HepG2 (cell line): ENCODE data around the gene HEMK1. TPM values are rescaled to one million over a fixed set of nuclear protein-coding genes. Genes with fewer than 3 reads are reported as not detected.
A peak's percentile ranks its signal among the peaks of the same experiment; 100 is the strongest.

Experiments
- BCL6 ChIP-seq: IDR thresholded peaks from 2 replicates; pipeline ENCODE4 v1.6.1; 2016; ENCODE audit warnings: missing genetic modification reagents, missing compliant biosample characterization
- DMAP1 ChIP-seq: IDR thresholded peaks from 2 replicates; pipeline ENCODE4 v1.6.1; 2016
- GPN1 ChIP-seq: sonication (generic); formaldehyde crosslinking; IDR thresholded peaks from 2 replicates; pipeline ENCODE4 v1.5.1; 2020; ENCODE audit warnings: missing genetic modification reagents, borderline replicate concordance
- HOXA5 ChIP-seq: sonication (generic); formaldehyde crosslinking; IDR thresholded peaks from 2 replicates; pipeline ENCODE4 v1.4.0; 2020; ENCODE audit warnings: missing genetic modification reagents
- IRF9 ChIP-seq: sonication (generic); formaldehyde crosslinking; IDR thresholded peaks from 2 replicates; pipeline ENCODE4 v1.8.0; 2022; ENCODE audit warnings: missing genetic modification reagents, mild to moderate bottlenecking, borderline replicate concordance
- NCOA2 ChIP-seq: sonication (generic); formaldehyde crosslinking; IDR thresholded peaks from 2 replicates; pipeline ENCODE4 v1.8.0; 2022; ENCODE audit warnings: inconsistent platforms
- NFAT5 ChIP-seq: sonication (generic); formaldehyde crosslinking; IDR thresholded peaks from 2 replicates; pipeline ENCODE4 v1.4.0; 2020; ENCODE audit warnings: missing genetic modification reagents
- POLR2AphosphoS2 ChIP-seq: IDR thresholded peaks from 2 replicates; pipeline ENCODE4 v1.6.1; 2011; ENCODE audit warnings: low read depth, low read length, improper control_type of control experiment
- POLR2AphosphoS5 ChIP-seq: IDR thresholded peaks from 2 replicates; pipeline ENCODE4 v1.6.1; 2012; ENCODE audit warnings: low read depth, low read length
- SMARCC2 ChIP-seq: fragments of 450-650 bp; IDR thresholded peaks from 2 replicates; pipeline ENCODE4 v1.6.1; 2017; ENCODE audit warnings: antibody characterized with exemption, mild to moderate bottlenecking
- ZFP36 ChIP-seq: fragments of 150-350 bp; IDR thresholded peaks from 2 replicates; pipeline ENCODE4 v1.6.1; 2018; ENCODE audit warnings: borderline replicate concordance, low read length, low read depth; ENCODE audit not compliant: partially characterized antibody
- ZNF180 ChIP-seq: sonication (generic); formaldehyde crosslinking; IDR thresholded peaks from 2 replicates; pipeline ENCODE4 v1.4.0; 2020; ENCODE audit warnings: low read depth, missing genetic modification reagents, borderline replicate concordance
- ZNF34 ChIP-seq: sonication (generic); formaldehyde crosslinking; IDR thresholded peaks from 2 replicates; pipeline ENCODE4 v1.4.0; 2020; ENCODE audit warnings: mild to moderate bottlenecking, missing genetic modification reagents, borderline replicate concordance
- ZNF367 ChIP-seq: sonication (generic); formaldehyde crosslinking; IDR thresholded peaks from 2 replicates; pipeline ENCODE4 v1.4.0; 2020; ENCODE audit warnings: missing genetic modification reagents, borderline replicate concordance
- polyA plus RNA-seq, 8 experiments: library from polyadenylated mRNA; depleted of rRNA in 3 of 8; stranded (reverse) in 7 of 8; unstranded in 1 of 8; fragments of >200 nt; fragmentation: Illumina TruSeq in 4 of 8; extraction: Trizol in 4 of 8; gene quantifications; 2 replicates each; pipeline versions ENCODE4 v1.2.1 to v1.2.3, GENCODE V29; 2011 to 2016; ENCODE audit warnings: low read depth in 4 of 8, missing spikeins in 1 of 8, mixed read lengths in 1 of 8; ENCODE audit not compliant: insufficient read depth in 1 of 8
- total RNA-seq, 5 experiments: library from RNA; depleted of rRNA; stranded (reverse); fragments of >200 nt; fragmentation: Illumina TruSeq; extraction: Trizol; gene quantifications; 2 replicates each; pipeline ENCODE4 v1.2.3, GENCODE V29; 2016; ENCODE audit warnings: low read depth in 1 of 5
- TF ChIP-seq, protein P1 (sequence below): sonication (generic); formaldehyde crosslinking; IDR thresholded peaks from 2 replicates; pipeline ENCODE4 v1.9.0; 2021; ENCODE audit warnings: missing genetic modification reagents, borderline replicate concordance
- TF ChIP-seq, protein P2 (sequence below): sonication (generic); formaldehyde crosslinking; IDR thresholded peaks from 2 replicates; pipeline ENCODE4 v1.4.0; 2020; ENCODE audit warnings: mild to moderate bottlenecking, low read depth, missing genetic modification reagents

Gene HEMK1
- total and polyA plus RNA-seq, 2 of the 13 experiments (the other 11 are each of a cell fraction or from before 2014, with no cell fraction given): 9.8 to 12.6 TPM

DNA sequence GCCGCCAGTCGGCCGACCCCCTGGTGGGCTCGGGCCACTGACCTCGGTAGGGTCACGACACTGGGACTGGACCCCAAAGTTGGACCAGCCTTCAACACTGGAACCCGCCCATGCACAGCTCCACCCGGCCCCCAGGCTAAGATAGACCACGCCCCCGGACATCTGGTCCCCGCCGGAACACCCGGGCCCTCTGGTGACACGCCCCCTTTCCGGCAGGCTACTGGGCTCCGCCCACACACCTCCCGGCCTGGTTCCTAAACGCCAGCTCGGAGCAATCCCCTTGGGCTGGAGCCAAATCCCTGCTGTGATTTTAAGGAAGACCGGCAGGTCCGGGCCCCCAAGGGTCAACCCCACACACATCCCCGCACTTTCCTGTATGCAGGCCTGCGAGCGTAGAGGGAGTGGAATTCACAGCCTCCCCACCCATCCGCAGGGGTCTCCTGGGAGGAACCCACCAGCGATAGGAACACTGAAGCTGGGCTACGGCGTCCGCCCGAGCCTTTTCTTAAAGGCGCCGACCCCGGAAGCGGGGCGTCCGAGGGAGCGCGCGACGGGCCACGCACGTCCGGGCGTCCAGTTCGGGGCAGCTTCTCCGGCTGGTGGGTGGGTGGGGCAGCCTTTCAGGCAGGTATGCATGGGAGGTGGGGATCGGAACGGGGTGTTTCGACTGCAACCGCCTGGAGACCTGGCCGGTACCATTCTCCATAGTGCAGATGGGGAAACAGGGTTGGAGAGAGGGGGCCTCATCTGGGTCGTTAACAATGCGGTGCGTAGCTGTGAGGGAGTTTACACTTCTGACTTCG lies at the start of gene HEMK1 (continued):
- TF ChIP-seq NFAT5 (CRISPR knock-in tag): no peak
- TF ChIP-seq SMARCC2: no peak
- TF ChIP-seq ZFP36: no peak
- peak; percentile 90 for TF ChIP-seq DMAP1
- peak; percentile 39 for TF ChIP-seq POLR2AphosphoS5
- TF ChIP-seq POLR2AphosphoS2: no peak
- no peak for TF ChIP-seq ZNF180 (CRISPR knock-in tag)
- peak; percentile 37; the same call in 1 of the 2 replicates for TF ChIP-seq NCOA2 (CRISPR knock-in tag)
- no peak for TF ChIP-seq ZNF367 (CRISPR knock-in tag)
- TF ChIP-seq IRF9 (CRISPR knock-in tag): peak; percentile 91; the same call in 1 of the 2 replicates
- TF ChIP-seq, protein P1, sequence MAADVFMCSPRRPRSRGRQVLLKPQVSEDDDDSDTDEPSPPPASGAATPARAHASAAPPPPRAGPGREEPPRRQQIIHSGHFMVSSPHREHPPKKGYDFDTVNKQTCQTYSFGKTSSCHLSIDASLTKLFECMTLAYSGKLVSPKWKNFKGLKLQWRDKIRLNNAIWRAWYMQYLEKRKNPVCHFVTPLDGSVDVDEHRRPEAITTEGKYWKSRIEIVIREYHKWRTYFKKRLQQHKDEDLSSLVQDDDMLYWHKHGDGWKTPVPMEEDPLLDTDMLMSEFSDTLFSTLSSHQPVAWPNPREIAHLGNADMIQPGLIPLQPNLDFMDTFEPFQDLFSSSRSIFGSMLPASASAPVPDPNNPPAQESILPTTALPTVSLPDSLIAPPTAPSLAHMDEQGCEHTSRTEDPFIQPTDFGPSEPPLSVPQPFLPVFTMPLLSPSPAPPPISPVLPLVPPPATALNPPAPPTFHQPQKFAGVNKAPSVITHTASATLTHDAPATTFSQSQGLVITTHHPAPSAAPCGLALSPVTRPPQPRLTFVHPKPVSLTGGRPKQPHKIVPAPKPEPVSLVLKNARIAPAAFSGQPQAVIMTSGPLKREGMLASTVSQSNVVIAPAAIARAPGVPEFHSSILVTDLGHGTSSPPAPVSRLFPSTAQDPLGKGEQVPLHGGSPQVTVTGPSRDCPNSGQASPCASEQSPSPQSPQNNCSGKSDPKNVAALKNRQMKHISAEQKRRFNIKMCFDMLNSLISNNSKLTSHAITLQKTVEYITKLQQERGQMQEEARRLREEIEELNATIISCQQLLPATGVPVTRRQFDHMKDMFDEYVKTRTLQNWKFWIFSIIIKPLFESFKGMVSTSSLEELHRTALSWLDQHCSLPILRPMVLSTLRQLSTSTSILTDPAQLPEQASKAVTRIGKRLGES (CRISPR knock-in tag): no peak
- TF ChIP-seq, protein P2, sequence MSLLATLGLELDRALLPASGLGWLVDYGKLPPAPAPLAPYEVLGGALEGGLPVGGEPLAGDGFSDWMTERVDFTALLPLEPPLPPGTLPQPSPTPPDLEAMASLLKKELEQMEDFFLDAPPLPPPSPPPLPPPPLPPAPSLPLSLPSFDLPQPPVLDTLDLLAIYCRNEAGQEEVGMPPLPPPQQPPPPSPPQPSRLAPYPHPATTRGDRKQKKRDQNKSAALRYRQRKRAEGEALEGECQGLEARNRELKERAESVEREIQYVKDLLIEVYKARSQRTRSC (CRISPR knock-in tag): 0 out of 2 replicates have a peak, but pooled peaks have one; percentile 58
- peak; percentile 73; the same call in 1 of the 2 replicates for TF ChIP-seq HOXA5 (CRISPR knock-in tag)
- peak; percentile 86 for TF ChIP-seq ZNF34 (CRISPR knock-in tag)
- TF ChIP-seq GPN1 (CRISPR knock-in tag): no peak
- peak; percentile 84 for TF ChIP-seq BCL6 (CRISPR knock-in tag)
